SK-N-SH (cell line): ENCODE measurements around the gene NTNG1. TPM values are rescaled to one million over a fixed set of nuclear protein-coding genes. Genes with fewer than 3 reads are reported as not detected.

Source experiments
- CTCF ChIA-PET: fragments of 300-600, 350-600 bp; formaldehyde crosslinking; extraction: SDS; loops from one replicate; lab custom pipeline; 2021; lab: Yijun Ruan, JAX
- POLR2A ChIA-PET: fragments of 350-600 bp; sonication (Branson Sonifier 250); formaldehyde crosslinking; extraction: SDS; loops from one replicate; lab custom pipeline; 2020; ENCODE audit warnings: antibody characterized with exemption, inconsistent platforms; lab: Yijun Ruan, JAX
- DNase-seq: peaks from one replicate; pipeline ENCODE4 v3.0.0; 2012
- H2AFZ ChIP-seq: fragments of 200-600 bp; sonication (generic); 2 replicates; pipeline ENCODE4 v1.8.1; 2016; ENCODE audit warnings: antibody characterized with exemption, mild to moderate bottlenecking, low read depth
- H3F3A ChIP-seq: fragments of 200-600 bp; sonication (generic); replicated peaks from 2 replicates; pipeline ENCODE3; 2016; ENCODE audit warnings: antibody characterized with exemption, mild to moderate bottlenecking; ENCODE audit not compliant: insufficient read depth
- H3K27ac ChIP-seq, 2 experiments: fragments of 200-500 bp in 1 of 2; fragments of 200-600 bp in 1 of 2; sonication (Bioruptor generic) in 1 of 2; sonication (generic), shearing (Covaris generic) in 1 of 2; 2 replicates each; pipeline versions ENCODE4 v1.5.1 to v1.6.1; 2014 to 2016; ENCODE audit warnings: low read depth in 2 of 2, inconsistent platforms in 1 of 2, low read length in 1 of 2, mild to moderate bottlenecking in 1 of 2, mixed read lengths in 1 of 2
- H3K27me3 ChIP-seq: fragments of 200-600 bp; sonication (generic), shearing (Covaris generic); 2 replicates; pipeline ENCODE4 v1.6.1; 2016; ENCODE audit warnings: mixed run types; ENCODE audit not compliant: insufficient read depth
- H3K36me3 ChIP-seq, 2 experiments: fragments of 200-500 bp in 1 of 2; fragments of 200-600 bp in 1 of 2; sonication (Bioruptor generic) in 1 of 2; sonication (generic) in 1 of 2; replicated peaks in 1 of 2; 2 replicates each; pipeline versions ENCODE3 to v1.5.1; 2014 to 2016; ENCODE audit warnings: low read length in 1 of 2, mild to moderate bottlenecking in 1 of 2; ENCODE audit not compliant: insufficient read depth in 2 of 2, control insufficient read depth in 1 of 2
- H3K4me1 ChIP-seq, 2 experiments: fragments of 200-500 bp in 1 of 2; fragments of 200-600 bp in 1 of 2; sonication (Bioruptor generic) in 1 of 2; sonication (generic), shearing (Covaris generic) in 1 of 2; 2 replicates each; pipeline versions ENCODE4 v1.5.1 to v1.6.1; 2014 to 2016; ENCODE audit warnings: low read depth in 1 of 2, low read length in 1 of 2, mixed run types in 1 of 2; ENCODE audit not compliant: insufficient read depth in 2 of 2, control insufficient read depth in 1 of 2
- H3K4me2 ChIP-seq: fragments of 200-600 bp; sonication (generic), shearing (Covaris generic); 2 replicates; pipeline ENCODE4 v1.6.1; 2017; ENCODE audit warnings: mixed run types
- H3K4me3 ChIP-seq, 2 experiments: fragments of 200-500 bp in 1 of 2; fragments of 200-600 bp in 1 of 2; sonication (Bioruptor generic) in 1 of 2; sonication (generic), shearing (Covaris generic) in 1 of 2; 2 replicates each; pipeline versions ENCODE4 v1.5.1 to v1.8.1; 2014 to 2016; ENCODE audit warnings: low read depth in 2 of 2, inconsistent platforms in 1 of 2, low read length in 1 of 2, mild to moderate bottlenecking in 1 of 2, mixed read lengths in 1 of 2, moderate library complexity in 1 of 2
- H3K79me2 ChIP-seq: fragments of 200-600 bp; sonication (generic); 2 replicates; pipeline ENCODE4 v1.8.1; 2017; ENCODE audit warnings: mild to moderate bottlenecking; ENCODE audit not compliant: insufficient read depth
- H3K9ac ChIP-seq: fragments of 200-600 bp; sonication (generic); 2 replicates; pipeline ENCODE4 v1.6.1; 2017; ENCODE audit warnings: mixed run types
- H3K9me2 ChIP-seq: fragments of 200-600 bp; sonication (generic); 2 replicates; pipeline ENCODE4 v1.6.1; 2017; ENCODE audit warnings: mixed run types
- H3K9me3 ChIP-seq: fragments of 200-600 bp; sonication (generic); 2 replicates; pipeline ENCODE4 v1.6.1; 2017; ENCODE audit warnings: mixed run types, mild to moderate bottlenecking, moderate library complexity
- H4K20me1 ChIP-seq: fragments of 200-600 bp; sonication (generic); 2 replicates; pipeline ENCODE4 v1.6.1; 2017; ENCODE audit warnings: mild to moderate bottlenecking, mixed run types; ENCODE audit not compliant: insufficient read depth
- FOXJ3 ChIP-seq: sonication (generic); formaldehyde crosslinking; IDR thresholded peaks from 2 replicates; pipeline ENCODE4 v1.5.1; 2020; ENCODE audit warnings: mild to moderate bottlenecking, missing genetic modification reagents
- GABPA ChIP-seq: IDR thresholded peaks from 2 replicates; pipeline ENCODE4 v1.4.0; 2012; ENCODE audit warnings: low read depth, mild to moderate bottlenecking
- GATA2 ChIP-seq: sonication (generic); formaldehyde crosslinking; IDR thresholded peaks from 2 replicates; pipeline ENCODE4 v1.5.0; 2020; ENCODE audit warnings: mild to moderate bottlenecking, missing genetic modification reagents
- MAX ChIP-seq: IDR thresholded peaks from 2 replicates; pipeline ENCODE4 v1.4.0; 2012; ENCODE audit warnings: low read depth
- MEF2A ChIP-seq: IDR thresholded peaks from 2 replicates; pipeline ENCODE4 v1.4.0; 2012; ENCODE audit warnings: low read depth, borderline replicate concordance
- MXI1 ChIP-seq: IDR thresholded peaks from 2 replicates; pipeline ENCODE4 v1.6.1; 2012; ENCODE audit warnings: mild to moderate bottlenecking, low read depth, low read length, improper control_type of control experiment
- PBX3 ChIP-seq: IDR thresholded peaks from 2 replicates; pipeline ENCODE4; 2012
- POLR2AphosphoS5 ChIP-seq: IDR thresholded peaks from 2 replicates; pipeline ENCODE4 v1.6.1; 2012; ENCODE audit warnings: low read depth, low read length
- RAD21 ChIP-seq: IDR thresholded peaks from 2 replicates; pipeline ENCODE4 v1.6.1; 2012; ENCODE audit warnings: mild to moderate bottlenecking, low read length
- RCOR1 ChIP-seq: fragments of 150-350 bp; IDR thresholded peaks from 2 replicates; pipeline ENCODE4 v1.6.1; 2017; ENCODE audit warnings: antibody characterized with exemption, low read length
- REST ChIP-seq: IDR thresholded peaks from 2 replicates; pipeline ENCODE4 v1.6.1; 2012; ENCODE audit warnings: mild to moderate bottlenecking, low read depth, low read length, moderate library complexity
- RFX5 ChIP-seq: IDR thresholded peaks from 2 replicates; pipeline ENCODE4 v1.6.1; 2012; ENCODE audit warnings: mild to moderate bottlenecking, improper control_type of control experiment, low read length
- RXRA ChIP-seq: IDR thresholded peaks from 2 replicates; pipeline ENCODE4 v1.4.0; 2012; ENCODE audit warnings: low read depth, mild to moderate bottlenecking, borderline replicate concordance
- SIN3A ChIP-seq: IDR thresholded peaks from 2 replicates; pipeline ENCODE4 v1.6.1; 2012; ENCODE audit warnings: low read depth, mild to moderate bottlenecking, low read length, moderate library complexity, borderline replicate concordance
- TAF1 ChIP-seq: IDR thresholded peaks from 2 replicates; pipeline ENCODE4 v1.6.1; 2012; ENCODE audit warnings: low read depth, mild to moderate bottlenecking, low read length, moderate library complexity, borderline replicate concordance
- TCF12 ChIP-seq: IDR thresholded peaks from 2 replicates; pipeline ENCODE4 v1.4.0; 2012
- TEAD4 ChIP-seq: IDR thresholded peaks from 2 replicates; pipeline ENCODE4 v1.4.0; 2012; ENCODE audit warnings: mild to moderate bottlenecking, borderline replicate concordance; ENCODE audit not compliant: insufficient read depth
- USF2 ChIP-seq: fragments of 150-350 bp; IDR thresholded peaks from 2 replicates; pipeline ENCODE4 v1.6.1; 2017; ENCODE audit warnings: antibody characterized with exemption, low read length, low read depth, borderline replicate concordance
- ZBTB33 ChIP-seq: IDR thresholded peaks from 2 replicates; pipeline ENCODE4 v1.4.0; 2012; ENCODE audit warnings: low read depth, borderline replicate concordance
- WGBS: methylation state at CpG from one replicate; pipeline ENCODE4 v1.1.6; 2017; ENCODE audit warnings: low lambda C conversion rate; 5-methylcytosine and 5-hydroxymethylcytosine counted together
- polyA plus RNA-seq, 3 experiments: library from polyadenylated mRNA; depleted of rRNA; stranded (reverse); fragments of >200 nt; gene quantifications; 2 replicates each; pipeline ENCODE4 v1.2.3, GENCODE V29; 2012

The NTNG1 gene
- polyA plus RNA-seq, 1 of the 3 experiments (the other 2 are of a cell fraction) = 0.03 TPM

- POLR2A ChIA-PET = no interaction called here
- 56% methylated on average over 2 of the region's 2 CpGs for WGBS
These were observed 224.8 kb downstream of the NTNG1 start for GRCh38 chr1:107365527-107366240.

GRCh38 chr1:107378426-107378825 is 237.6 kb downstream of the NTNG1 start:
- Histone ChIP-seq H3K79me2 (no peaks in the 10 kb centered on the region; the same call in 1 of the 2 replicates), H3K4me2 (no peak overlapping the region), H3K36me3 (no peaks in the 10 kb centered on the region), H3K4me3 (no peak overlapping the region), H4K20me1 (no peaks in the 10 kb centered on the region), H3K27me3 (no peaks in the 10 kb centered on the region; the same call in 1 of the 2 replicates), H3K9me2 (no peaks in the 10 kb centered on the region), H3K27ac (no peak overlapping the region), H3F3A (no peaks in the 10 kb centered on the region), H3K4me1 (no peaks in the 10 kb centered on the region), H3K9me3 (no peaks in the 10 kb centered on the region), H3K9ac (no peak overlapping the region), H2AFZ (no peak overlapping the region)
- WGBS = 26% methylated on average over 2 of the region's 4 CpGs
- CTCF ChIA-PET = no interaction called here
- POLR2A ChIA-PET = no interaction called here
- no peak for DNase-seq
- TF ChIP-seq ZBTB33 (no peak), TCF12 (no peak), USF2 (no peak), RAD21 (no peak), MAX (no peak), TAF1 (no peak), REST (no peak), GABPA (no peak), SIN3A (no peak), PBX3 (no peak), MXI1 (no peak), RXRA (no peak), FOXJ3 (CRISPR knock-in tag) (no peak), RFX5 (no peak), TEAD4 (no peak), POLR2AphosphoS5 (no peak)

More at GRCh38 chr1:107365527-107366240, 224.8 kb downstream of the NTNG1 start:
- no peaks in the 10 kb centered on the region for H4K20me1 ChIP-seq
- no peaks in the 10 kb centered on the region for H3F3A ChIP-seq
- CTCF ChIA-PET = interaction anchor here (0.8 to 1.9 kb wide), 2 partner anchors 8 to 17 kb away, joined by 3 to 5 read pairs; no protein-coding TSS in a partner anchor
- DNase-seq = peak; percentile 6
- no peaks in the 10 kb centered on the region for H3K79me2 ChIP-seq
- H3K27ac ChIP-seq = no peak overlapping the region
- no peaks in the 10 kb centered on the region for H3K9me3 ChIP-seq
- no peak overlapping the region for H3K4me2 ChIP-seq
- no peaks in the 10 kb centered on the region for H3K9me2 ChIP-seq
- H3K4me1 ChIP-seq = peaks cover 0 to 3% of the 10 kb centered on the region in 2 experiments; a peak in 2 of 4 replicates
- no peaks in the 10 kb centered on the region for H3K36me3 ChIP-seq
- H2AFZ ChIP-seq = no peak overlapping the region
- H3K4me3 ChIP-seq = no peak overlapping the region; a peak in 1 of 4 replicates
- no peak overlapping the region for H3K9ac ChIP-seq
- H3K27me3 ChIP-seq = no peaks in the 10 kb centered on the region
- TF ChIP-seq MEF2A (no peak), GATA2 (CRISPR knock-in tag) (peak; percentile 62), RCOR1 (no peak)
